ENCODE results near the gene RNF225. TPM values are rescaled to one million over a fixed set of nuclear protein-coding genes. Genes with fewer than 3 reads are reported as not detected.

The RNF225 gene
- polyA plus RNA-seq, 1 of the 3 experiments (the other 2 are of a cell fraction) = 0.13 TPM

- Histone ChIP-seq H3K4me3 (ENCODE audit: low read depth in 2 of 2, low read length in 1 of 2) (peak overlapping the region; percentile 71 to 83), H4K20me1 (ENCODE audit: insufficient read depth) (no peaks in the 10 kb centered on the region), H3K4me1 (ENCODE audit: control insufficient read depth in 1 of 2, insufficient read depth in 2 of 2, low read depth in 1 of 2, low read length in 1 of 2) (peaks cover 6 to 20% of the 10 kb centered on the region in 2 experiments; a peak in 2 of 4 replicates), H2AFZ (ENCODE audit: low read depth) (peak overlapping the region; percentile 89), H3K79me2 (ENCODE audit: insufficient read depth) (peaks cover 17% of the 10 kb centered on the region), H3K9me3 (no peaks in the 10 kb centered on the region), H3K4me2 (peak overlapping the region; percentile 100), H3K27me3 (ENCODE audit: insufficient read depth) (no peaks in the 10 kb centered on the region), H3K27ac (ENCODE audit: low read depth in 2 of 2, low read length in 1 of 2) (peak overlapping the region; percentile 75 to 87; a peak in 3 of 4 replicates), H3F3A (replicated peaks; ENCODE audit: insufficient read depth) (peaks cover 19% of the 10 kb centered on the region), H3K9ac (peak overlapping the region; percentile 77), H3K36me3 (replicated peaks in 1 of 2; ENCODE audit: control insufficient read depth in 1 of 2, insufficient read depth in 2 of 2, low read length in 1 of 2) (no peaks in the 10 kb centered on the region), H3K9me2 (no peaks in the 10 kb centered on the region)
- whole genome bisulfite sequencing (ENCODE audit: low lambda C conversion rate) = 3% methylated on average over 66 of the region's 80 CpGs
- peak; percentile 97 for DNase-seq
- CTCF ChIA-PET = no interaction called here
- POLR2A ChIA-PET = interaction anchor here (1.6 kb wide), 1 partner anchor 39 kb away, joined by 6 read pairs; the partner anchor contains the start of gene ZNF497
- TF ChIP-seq YY1 (IDR thresholded peaks at IDR 0.05; ENCODE audit: low read depth) (no peak), SIN3A (IDR thresholded peaks at IDR 0.05; ENCODE audit: borderline replicate concordance, low read depth, low read length) (no peak; the same call in 1 of the 2 replicates), GABPA (IDR thresholded peaks at IDR 0.05; ENCODE audit: low read depth) (no peak), MXI1 (IDR thresholded peaks at IDR 0.05; ENCODE audit: low read depth, low read length) (peak; percentile 95), NRF1 (IDR thresholded peaks at IDR 0.05; ENCODE audit: low read depth, low read length) (peak; percentile 82), RFX5 (IDR thresholded peaks at IDR 0.05; ENCODE audit: low read length) (peak; percentile 99), TCF12 (IDR thresholded peaks at IDR 0.05) (no peak), TAF1 (IDR thresholded peaks at IDR 0.05; ENCODE audit: borderline replicate concordance, low read depth, low read length) (peak; percentile 75; the same call in 1 of the 2 replicates), USF2 (IDR thresholded peaks at IDR 0.05; ENCODE audit: borderline replicate concordance, low read depth, low read length) (no peak), RXRA (IDR thresholded peaks at IDR 0.05; ENCODE audit: borderline replicate concordance, low read depth) (no peak), EP300 (IDR thresholded peaks at IDR 0.05; ENCODE audit: borderline replicate concordance in 1 of 2, low read depth in 1 of 2, low read length in 1 of 2) (0 out of 4 replicates have a peak, but pooled peaks of 1 of the 2 experiments have one; percentile 29), TEAD4 (IDR thresholded peaks at IDR 0.05; ENCODE audit: borderline replicate concordance, insufficient read depth) (no peak), FOXJ3 (CRISPR knock-in tag; IDR thresholded peaks at IDR 0.05) (no peak), JUND (IDR thresholded peaks at IDR 0.05) (no peak), FOSL2 (IDR thresholded peaks at IDR 0.05; ENCODE audit: borderline replicate concordance, low read depth) (no peak), CHD2 (IDR thresholded peaks at IDR 0.05; ENCODE audit: low read length, partially characterized antibody) (peak; percentile 59), FOXM1 (IDR thresholded peaks at IDR 0.05; ENCODE audit: low read depth) (no peak), PBX3 (IDR thresholded peaks at IDR 0.05) (no peak), NFIC (IDR thresholded peaks at IDR 0.05; ENCODE audit: borderline replicate concordance) (no peak), ZBTB33 (IDR thresholded peaks at IDR 0.05; ENCODE audit: borderline replicate concordance, low read depth) (no peak)
- TF ChIP-seq, protein P1, sequence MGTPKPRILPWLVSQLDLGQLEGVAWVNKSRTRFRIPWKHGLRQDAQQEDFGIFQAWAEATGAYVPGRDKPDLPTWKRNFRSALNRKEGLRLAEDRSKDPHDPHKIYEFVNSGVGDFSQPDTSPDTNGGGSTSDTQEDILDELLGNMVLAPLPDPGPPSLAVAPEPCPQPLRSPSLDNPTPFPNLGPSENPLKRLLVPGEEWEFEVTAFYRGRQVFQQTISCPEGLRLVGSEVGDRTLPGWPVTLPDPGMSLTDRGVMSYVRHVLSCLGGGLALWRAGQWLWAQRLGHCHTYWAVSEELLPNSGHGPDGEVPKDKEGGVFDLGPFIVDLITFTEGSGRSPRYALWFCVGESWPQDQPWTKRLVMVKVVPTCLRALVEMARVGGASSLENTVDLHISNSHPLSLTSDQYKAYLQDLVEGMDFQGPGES (IDR thresholded peaks at IDR 0.05; ENCODE audit: low read depth, low read length) = peak; percentile 36; the same call in 1 of the 2 replicates
- TF ChIP-seq, protein P2, sequence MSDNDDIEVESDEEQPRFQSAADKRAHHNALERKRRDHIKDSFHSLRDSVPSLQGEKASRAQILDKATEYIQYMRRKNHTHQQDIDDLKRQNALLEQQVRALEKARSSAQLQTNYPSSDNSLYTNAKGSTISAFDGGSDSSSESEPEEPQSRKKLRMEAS (IDR thresholded peaks at IDR 0.05; ENCODE audit: low read depth) = peak; percentile 73
- TF ChIP-seq, protein P3, sequence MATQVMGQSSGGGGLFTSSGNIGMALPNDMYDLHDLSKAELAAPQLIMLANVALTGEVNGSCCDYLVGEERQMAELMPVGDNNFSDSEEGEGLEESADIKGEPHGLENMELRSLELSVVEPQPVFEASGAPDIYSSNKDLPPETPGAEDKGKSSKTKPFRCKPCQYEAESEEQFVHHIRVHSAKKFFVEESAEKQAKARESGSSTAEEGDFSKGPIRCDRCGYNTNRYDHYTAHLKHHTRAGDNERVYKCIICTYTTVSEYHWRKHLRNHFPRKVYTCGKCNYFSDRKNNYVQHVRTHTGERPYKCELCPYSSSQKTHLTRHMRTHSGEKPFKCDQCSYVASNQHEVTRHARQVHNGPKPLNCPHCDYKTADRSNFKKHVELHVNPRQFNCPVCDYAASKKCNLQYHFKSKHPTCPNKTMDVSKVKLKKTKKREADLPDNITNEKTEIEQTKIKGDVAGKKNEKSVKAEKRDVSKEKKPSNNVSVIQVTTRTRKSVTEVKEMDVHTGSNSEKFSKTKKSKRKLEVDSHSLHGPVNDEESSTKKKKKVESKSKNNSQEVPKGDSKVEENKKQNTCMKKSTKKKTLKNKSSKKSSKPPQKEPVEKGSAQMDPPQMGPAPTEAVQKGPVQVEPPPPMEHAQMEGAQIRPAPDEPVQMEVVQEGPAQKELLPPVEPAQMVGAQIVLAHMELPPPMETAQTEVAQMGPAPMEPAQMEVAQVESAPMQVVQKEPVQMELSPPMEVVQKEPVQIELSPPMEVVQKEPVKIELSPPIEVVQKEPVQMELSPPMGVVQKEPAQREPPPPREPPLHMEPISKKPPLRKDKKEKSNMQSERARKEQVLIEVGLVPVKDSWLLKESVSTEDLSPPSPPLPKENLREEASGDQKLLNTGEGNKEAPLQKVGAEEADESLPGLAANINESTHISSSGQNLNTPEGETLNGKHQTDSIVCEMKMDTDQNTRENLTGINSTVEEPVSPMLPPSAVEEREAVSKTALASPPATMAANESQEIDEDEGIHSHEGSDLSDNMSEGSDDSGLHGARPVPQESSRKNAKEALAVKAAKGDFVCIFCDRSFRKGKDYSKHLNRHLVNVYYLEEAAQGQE (IDR thresholded peaks at IDR 0.05; ENCODE audit: low read depth, low read length) = no peak
Measured at GRCh38 chr19:58400916-58401839, 5.7 kb downstream of the RNF225 start.

Measured in SK-N-SH (cell line).